Measurements from ENCODE around the gene OR2D2. TPM values are rescaled to one million over a fixed set of nuclear protein-coding genes. Genes with fewer than 3 reads are reported as not detected.
"Not testable (repeated sequence)": the region's sequence is repeated elsewhere in the genome, so short reads cannot be mapped to it uniquely, and the experiment has no call there.

Gene OR2D2
- total RNA-seq, 2 donors from 2014 or later: not detected

GRCh38 chr11:6889835-6890234 lies 2.5 kb downstream of the OR2D2 start:
- ATAC-seq: no peak
- intact Hi-C loops (cut with DNase I): no loop called here
- DNase-seq: no peak

- intact Hi-C loops (cut with DNase I): no loop called here
- no peak for DNase-seq
- no peak for ATAC-seq
Measured at GRCh38 chr11:6888830-6889229, 3.5 kb downstream of the OR2D2 start.

- ATAC-seq; DNase-seq; intact Hi-C loops (cut with DNase I): not testable (repeated sequence)
Measured at GRCh38 chr11:6887711-6888110, 4.6 kb downstream of the OR2D2 start.

- DNase-seq (no peak), ATAC-seq (no peak)
- intact Hi-C loops (cut with DNase I): no loop called here
Measured at GRCh38 chr11:6882751-6883150, 9.5 kb downstream of the OR2D2 start.

- intact Hi-C loops (cut with DNase I): no loop called here
- DNase-seq: no peak
- no peak for ATAC-seq
Measured at GRCh38 chr11:6876914-6877313, 15.4 kb downstream of the OR2D2 start.

GRCh38 chr11:6876325-6876724 lies 16.0 kb downstream of the OR2D2 start, which contains the start of gene OR10A4:
TSS of gene OR10A4 (plus strand) at chr11:6876625. CDS start at chr11:6876648, 23 bp downstream.
- intact Hi-C loops (cut with DNase I): no loop called here
- ATAC-seq: no peak
- DNase-seq: no peak

- intact Hi-C loops (cut with DNase I): no loop called here
- ATAC-seq (no peak), DNase-seq (no peak)
Measured at GRCh38 chr11:6875761-6876160, 16.5 kb downstream of the OR2D2 start.

- intact Hi-C loops (cut with DNase I): no loop called here
- no peak for ATAC-seq
- no peak for DNase-seq
Measured at GRCh38 chr11:6871278-6871677, 21.0 kb downstream of the OR2D2 start.

- no peak for DNase-seq
- intact Hi-C loops (cut with DNase I): no loop called here
- no peak for ATAC-seq
Measured at GRCh38 chr11:6864438-6864837, 27.9 kb downstream of the OR2D2 start.

- intact Hi-C loops (cut with DNase I): no loop called here
- DNase-seq: no peak
- ATAC-seq: no peak
Measured at GRCh38 chr11:6862961-6863360, 29.3 kb downstream of the OR2D2 start, which contains the start of gene OR10A2. TSS of gene OR10A2 (plus strand) at chr11:6863057. CDS start at chr11:6869755, 6,698 bp downstream.

- intact Hi-C loops (cut with DNase I): no loop called here
- no peak for DNase-seq
- no peak for ATAC-seq
Measured at GRCh38 chr11:6856871-6857270, 35.4 kb downstream of the OR2D2 start.

- intact Hi-C loops (cut with DNase I): no loop called here
- ATAC-seq (no peak), DNase-seq (no peak)
Measured at GRCh38 chr11:6855971-6856541, 36.2 kb downstream of the OR2D2 start.

GRCh38 chr11:6854801-6855200 lies 37.5 kb downstream of the OR2D2 start:
- intact Hi-C loops (cut with DNase I); ATAC-seq; DNase-seq: not testable (repeated sequence)

GRCh38 chr11:6850526-6850925 lies 41.8 kb downstream of the OR2D2 start:
- intact Hi-C loops (cut with DNase I): no loop called here
- ATAC-seq: no peak
- no peak for DNase-seq

GRCh38 chr11:6845383-6845782 lies 46.9 kb downstream of the OR2D2 start, which contains the start of gene OR10A5:
TSS of gene OR10A5 (plus strand) at chr11:6845683. CDS start at chr11:6845683, 0 bp downstream.
- DNase-seq: no peak
- no peak for ATAC-seq
- intact Hi-C loops (cut with DNase I): no loop called here

GRCh38 chr11:6844356-6844755 lies 47.9 kb downstream of the OR2D2 start:
- ATAC-seq (no peak), DNase-seq (no peak)
- intact Hi-C loops (cut with DNase I): no loop called here

GRCh38 chr11:6843670-6844069 lies 48.6 kb downstream of the OR2D2 start:
- intact Hi-C loops (cut with DNase I): no loop called here
- no peak for DNase-seq
- ATAC-seq: no peak

GRCh38 chr11:6841694-6842093 lies 50.6 kb downstream of the OR2D2 start:
- no peak for ATAC-seq
- intact Hi-C loops (cut with DNase I): no loop called here
- no peak for DNase-seq

Data from left cardiac atrium (tissue), 4 donors.